HUDEP-2 (cell line): ENCODE data around the gene PDIA3.
"Not testable (repeated sequence)": the region's sequence is repeated elsewhere in the genome, so short reads cannot be mapped to it uniquely, and the experiment has no call there.

Experiments
- DNase-seq, 76 experiments: peaks; one replicate each; lab custom pipeline; 2025; ENCODE audit not compliant: unreplicated experiment in 76 of 76; lab: John Stamatoyannopoulos, UW

PDIA3 gene

DNA sequence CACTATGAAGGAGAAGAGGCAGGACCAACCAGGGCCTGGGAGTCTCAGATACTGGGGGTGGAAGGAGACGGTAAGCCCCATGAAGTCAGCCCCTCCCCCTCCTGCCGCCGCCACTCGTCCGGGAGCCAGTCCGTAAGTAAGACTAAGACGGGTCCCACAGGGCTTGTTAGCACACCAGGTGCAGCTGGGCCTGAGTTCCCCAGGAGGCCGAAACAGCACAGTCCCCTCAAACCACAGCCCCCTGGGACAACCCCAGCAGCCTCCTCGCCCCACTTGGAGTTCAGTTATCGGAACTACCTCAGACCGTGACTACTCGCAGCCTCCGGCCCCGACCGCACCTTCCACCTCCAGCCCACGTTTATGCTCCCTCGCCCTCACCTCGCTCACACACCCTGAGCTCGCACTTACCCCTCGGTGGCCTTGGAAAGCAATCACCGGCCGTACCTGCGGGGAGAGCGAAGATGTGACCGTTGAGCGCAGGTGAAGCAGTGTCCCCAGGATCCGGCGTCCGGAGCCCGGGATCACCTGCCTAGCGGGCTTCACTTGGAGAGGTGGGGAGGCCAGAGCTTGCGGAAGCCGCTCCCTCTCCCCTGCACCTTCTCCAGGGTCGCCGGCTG lies 30.0 kb downstream of the PDIA3 start:
- no peak for DNase-seq

GRCh38 chr15:43776718-43777266 lies 30.6 kb downstream of the PDIA3 start, which contains the start of gene ELL3:
ELL3 (minus strand) TSS chr15:43776966; CDS start chr15:43776901, 65 bp downstream.
- peak in 72 of 76 experiments; percentile 43 to 89 (median 78) for DNase-seq

DNA sequence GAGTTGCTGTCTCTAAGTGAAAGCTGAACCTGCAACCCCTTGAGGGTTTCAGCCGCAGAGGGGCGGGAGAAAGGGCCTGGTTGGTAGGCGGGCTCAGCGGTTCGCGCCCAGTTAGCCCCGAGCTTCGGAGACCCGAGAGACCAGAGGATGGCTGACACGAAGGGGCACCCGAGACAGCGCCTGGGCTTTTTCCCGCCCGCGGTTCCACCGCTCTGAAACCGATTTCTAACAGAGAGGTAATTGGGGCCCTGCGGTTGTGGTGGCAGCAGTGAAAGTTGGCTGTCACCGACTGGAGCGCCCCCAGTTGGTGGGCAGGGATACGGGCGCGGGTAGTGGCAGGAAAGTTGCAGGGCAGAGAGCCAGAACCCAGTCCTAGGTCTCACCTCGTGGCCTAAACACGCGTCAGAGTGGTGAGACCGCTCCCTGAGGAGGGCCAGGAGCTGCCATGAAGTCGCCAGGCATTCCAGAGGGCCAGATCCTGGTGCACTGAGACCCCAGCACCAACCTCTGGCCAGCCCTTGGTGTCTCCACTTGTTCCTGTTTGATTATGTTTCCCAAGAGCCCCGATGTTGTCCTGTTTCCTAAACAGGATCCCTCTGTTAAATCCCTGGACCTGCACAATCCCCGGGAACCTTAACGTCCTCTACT lies 31.2 kb downstream of the PDIA3 start:
- DNase-seq: peak in 75 of 76 experiments; percentile 44 to 93 (median 82)

DNA sequence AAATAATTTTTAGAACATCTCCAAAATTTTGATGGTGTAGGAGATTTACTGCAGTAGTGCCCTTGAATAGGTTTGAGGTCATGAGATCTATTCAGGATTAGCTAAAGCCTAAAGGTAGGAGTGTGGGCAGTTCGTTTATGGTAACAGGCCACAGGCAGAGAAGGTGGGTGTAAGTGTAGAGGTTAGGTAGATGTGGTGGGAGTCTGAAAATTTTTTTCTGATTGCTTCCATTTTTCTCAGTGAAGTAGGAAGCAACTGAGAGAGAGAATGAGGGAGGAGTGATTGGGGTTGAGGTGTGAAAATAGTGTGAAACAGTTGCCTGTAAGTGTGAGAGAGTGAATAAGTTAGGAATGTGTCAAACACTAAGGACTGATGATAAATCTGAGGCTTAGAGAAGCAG lies 32.8 kb downstream of the PDIA3 start:
- no peak for DNase-seq

- DNase-seq: no peak
These were observed 43.2 kb downstream of the PDIA3 start for GRCh38 chr15:43789409-43789808.

DNA sequence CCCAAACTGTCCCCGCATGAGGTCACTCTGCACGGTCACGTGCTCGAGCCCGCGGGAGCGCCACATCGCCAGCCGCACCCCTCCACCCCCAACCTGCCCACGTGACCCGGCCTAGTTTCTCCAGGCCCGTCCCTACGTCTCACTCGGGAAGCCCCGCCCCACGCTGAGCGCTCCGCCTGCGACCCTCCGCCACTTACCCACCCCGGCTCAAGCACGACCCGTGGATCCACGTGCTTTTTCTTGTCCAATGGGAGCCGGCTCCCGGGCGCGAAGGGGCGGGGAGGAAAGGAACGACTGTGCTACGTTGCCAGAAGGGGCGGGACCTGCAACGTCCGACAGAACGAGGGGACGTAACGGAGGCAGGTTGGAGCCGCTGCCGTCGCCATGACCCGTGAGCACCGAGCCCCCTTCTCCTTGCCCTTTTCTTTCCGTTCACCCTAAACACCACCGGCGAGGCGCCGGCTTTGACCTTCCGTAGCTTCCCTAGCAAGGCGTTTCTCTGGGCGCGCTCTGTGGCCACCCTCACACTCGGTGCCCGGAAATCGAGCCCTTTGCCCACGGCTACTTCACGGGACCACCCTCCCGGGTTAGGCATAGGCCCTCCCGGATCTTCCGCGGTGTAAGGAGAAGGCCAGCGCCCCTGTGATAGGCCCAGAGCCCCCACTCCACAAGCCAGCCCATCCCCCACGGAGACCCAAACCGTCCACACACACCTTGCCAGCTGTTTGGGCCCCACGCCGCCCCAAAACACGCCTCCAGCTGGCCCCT lies 45.9 kb downstream of the PDIA3 start, which contains the start of gene SERF2:
TSS of gene SERF2 (plus strand) at position 328 of the 768 bp plus-strand sequence. CDS start at position 385, 57 bp downstream.
- DNase-seq: peak in 75 of 76 experiments; percentile 71 to 100 (median 99)

- DNase-seq: peak in 10 of 76 experiments; percentile 3 to 37 (median 20)
These were observed 46.7 kb downstream of the PDIA3 start for GRCh38 chr15:43792761-43793476.

DNA sequence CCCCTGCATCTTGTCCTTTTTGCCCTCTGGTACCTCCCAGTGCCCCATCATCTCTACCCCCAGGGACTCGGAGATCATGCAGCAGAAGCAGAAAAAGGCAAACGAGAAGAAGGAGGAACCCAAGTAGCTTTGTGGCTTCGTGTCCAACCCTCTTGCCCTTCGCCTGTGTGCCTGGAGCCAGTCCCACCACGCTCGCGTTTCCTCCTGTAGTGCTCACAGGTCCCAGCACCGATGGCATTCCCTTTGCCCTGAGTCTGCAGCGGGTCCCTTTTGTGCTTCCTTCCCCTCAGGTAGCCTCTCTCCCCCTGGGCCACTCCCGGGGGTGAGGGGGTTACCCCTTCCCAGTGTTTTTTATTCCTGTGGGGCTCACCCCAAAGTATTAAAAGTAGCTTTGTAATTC lies 47.4 kb downstream of the PDIA3 start:
- no peak for DNase-seq

- DNase-seq: no peak
These were observed 48.2 kb downstream of the PDIA3 start for GRCh38 chr15:43794269-43795037.

GRCh38 chr15:43795197-43795596 lies 49.0 kb downstream of the PDIA3 start:
- no peak for DNase-seq

DNA sequence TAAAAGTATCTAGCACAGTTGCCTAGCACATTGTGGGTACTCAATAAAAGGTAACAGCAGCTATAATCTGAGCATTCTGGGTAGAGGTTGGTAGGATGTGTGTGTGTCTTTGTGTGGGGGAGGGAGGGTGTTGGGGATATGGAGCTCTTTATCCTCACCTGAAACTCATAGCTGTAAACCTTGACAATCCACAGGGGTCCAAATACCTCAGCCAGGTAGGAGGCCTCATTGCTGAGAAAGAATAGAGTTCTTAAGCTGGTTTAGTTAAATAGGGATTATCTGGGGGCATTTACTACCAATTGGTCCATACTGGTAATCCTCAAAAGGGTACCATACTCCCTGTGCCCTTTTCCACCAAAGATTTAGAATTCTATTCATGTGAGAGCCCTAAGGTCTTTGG lies 49.8 kb downstream of the PDIA3 start:
- DNase-seq: no peak

GRCh38 chr15:43796566-43796965 lies 50.3 kb downstream of the PDIA3 start:
- DNase-seq: no peak

DNA sequence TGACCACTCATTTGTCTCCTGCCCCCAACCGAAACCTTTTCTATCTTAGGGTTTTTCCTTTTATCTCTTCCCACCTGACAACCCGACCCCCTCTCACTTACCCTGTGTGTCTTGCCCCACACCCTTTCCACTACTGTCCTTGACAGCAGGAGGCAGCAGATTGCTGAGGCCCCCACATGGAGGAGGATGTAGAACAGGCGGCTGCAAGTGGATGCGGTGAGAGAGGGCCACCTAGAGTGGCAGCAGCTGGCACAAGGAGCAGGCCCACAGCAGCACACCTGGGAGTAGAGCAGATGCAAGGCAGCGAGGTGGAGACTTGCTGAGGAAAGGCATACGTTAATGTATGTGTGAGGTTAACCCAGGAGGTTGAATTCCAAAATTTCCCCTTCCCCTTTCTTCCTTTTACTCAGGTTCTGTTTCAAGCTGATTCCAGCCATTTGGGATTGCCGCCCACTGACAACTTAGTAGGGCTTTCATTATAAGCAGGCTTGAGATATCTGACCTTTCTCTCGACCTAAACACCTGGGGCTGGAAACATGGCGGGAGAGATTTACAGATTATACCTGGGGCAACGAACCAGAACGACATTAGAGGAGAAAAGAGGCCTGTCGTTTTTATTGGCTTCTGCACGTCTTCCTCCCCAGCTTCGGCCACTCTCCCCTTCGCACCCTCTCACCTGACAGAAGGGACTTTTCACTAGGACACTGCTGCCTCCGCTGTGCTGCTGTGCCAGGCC lies 53.1 kb downstream of the PDIA3 start:
- peak in 1 of 76 experiments; percentile 18 for DNase-seq

DNA sequence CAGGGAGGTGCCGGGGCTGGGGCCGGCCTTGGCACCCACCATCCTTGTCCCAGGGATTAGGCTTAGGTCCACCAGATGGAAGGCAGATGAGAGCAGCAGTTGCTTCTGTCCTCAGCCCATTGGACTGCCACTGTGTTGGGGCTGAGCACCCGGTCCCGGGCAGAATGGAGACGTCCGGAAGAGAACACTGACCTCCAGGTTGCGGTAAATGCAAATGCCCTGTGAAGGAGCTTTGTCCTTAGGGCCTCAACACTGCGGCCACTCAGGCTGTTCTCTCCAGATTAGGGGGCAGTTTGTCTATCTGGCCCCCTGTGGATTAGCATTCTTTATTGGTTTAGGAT lies 53.7 kb downstream of the PDIA3 start, which contains the start of gene SERINC4:
TSS of gene SERINC4 (minus strand) at position 276 of the 341 bp plus-strand sequence. CDS start at position 42, 234 bp downstream.
- DNase-seq: no peak

GRCh38 chr15:43800286-43801141 lies 54.3 kb downstream of the PDIA3 start, which contains the start of gene HYPK:
HYPK (plus strand) TSS chr15:43800599; CDS start chr15:43800623, 24 bp downstream.
- DNase-seq: peak in 74 of 76 experiments; percentile 7 to 91 (median 82)

DNA sequence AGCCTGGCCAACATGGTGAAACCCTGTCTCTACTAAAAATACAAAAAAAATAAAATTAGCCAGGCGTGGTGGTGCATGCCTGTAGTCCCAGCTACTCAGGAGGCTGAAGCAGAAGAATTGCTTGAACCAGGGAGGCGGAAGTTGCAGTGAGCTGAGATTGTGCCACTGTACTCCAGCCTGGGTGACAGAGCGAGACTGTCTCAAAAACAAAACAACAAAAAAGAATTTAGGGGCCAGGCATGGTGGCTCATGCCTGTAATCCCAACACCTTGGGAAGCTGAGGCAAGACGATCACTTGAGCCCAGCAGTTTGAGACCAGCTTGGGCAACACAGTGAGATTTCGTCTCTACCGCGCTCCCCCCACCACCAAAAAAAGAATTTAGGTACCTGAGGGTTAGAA lies 56.4 kb downstream of the PDIA3 start:
- not testable (repeated sequence) for DNase-seq

- no peak for DNase-seq
These were observed 62.3 kb downstream of the PDIA3 start for GRCh38 chr15:43808435-43808950.
